B cell (primary cell): Measurements from ENCODE around the gene MSTO1. TPM values are rescaled to one million over a fixed set of nuclear protein-coding genes. Genes with fewer than 3 reads are reported as not detected.

ENCODE experiments used
- ATAC-seq: fragments of 200-7000 bp; cut with Tn5 transposase; one replicate; pipeline ENCODE4 v1.10.0; 2021; ENCODE audit warnings: low read depth, mild to moderate bottlenecking, moderate number of reproducible peaks, moderate library complexity
- CTCF ChIA-PET: fragments of 350-600 bp; sonication (Branson Sonifier 250); formaldehyde crosslinking; loops from one replicate; lab custom pipeline; 2021; ENCODE audit warnings: antibody characterized with exemption, inconsistent platforms; lab: Charles Lee
- POLR2A ChIA-PET: fragments of 350-600 bp; sonication (Branson Sonifier 250); formaldehyde crosslinking; loops from one replicate; lab custom pipeline; 2021; ENCODE audit warnings: antibody characterized with exemption; lab: Charles Lee
- DNase-seq: peaks from one replicate; pipeline ENCODE4 v3.0.0; 2013
- H2AFZ ChIP-seq: 2 replicates; pipeline ENCODE4 v1.6.1; 2012; ENCODE audit warnings: mild to moderate bottlenecking, low read depth, low read length; ENCODE audit not compliant: insufficient read depth, poor library complexity, severe bottlenecking
- H3K27ac ChIP-seq, 2 donors: 1 replicate in 1 of 2; 2 replicates in 1 of 2; pipeline ENCODE4 v1.5.1; 2012 to 2013; ENCODE audit warnings: low read length in 2 of 2, mild to moderate bottlenecking in 2 of 2, moderate library complexity in 1 of 2
- H3K27me3 ChIP-seq, 4 experiments: fragments of 200-600 bp in 1 of 4; sonication (generic) in 1 of 4; replicated peaks in 1 of 4; 1 replicate in 2 of 4; 2 replicates in 2 of 4; pipeline versions ENCODE4 v1.6.1 to v1.7.0; 2013 to 2016; ENCODE audit warnings: low read length in 3 of 4, mild to moderate bottlenecking in 2 of 4, mixed read lengths in 1 of 4, moderate library complexity in 1 of 4; ENCODE audit not compliant: insufficient read depth in 4 of 4, control insufficient read depth in 3 of 4; ENCODE audit errors: control extremely low read depth in 1 of 4
- H3K36me3 ChIP-seq, 2 experiments: replicated peaks in 1 of 2; 1 replicate in 1 of 2; 2 replicates in 1 of 2; pipeline versions ENCODE4 v1.6.1 to v1.7.1; 2013; ENCODE audit warnings: low read length in 1 of 2; ENCODE audit not compliant: insufficient read depth in 2 of 2, control insufficient read depth in 1 of 2; ENCODE audit errors: control extremely low read depth in 1 of 2, extremely low read depth in 1 of 2
- H3K4me1 ChIP-seq, 2 donors: fragments of 200-600 bp in 1 of 2; sonication (generic) in 1 of 2; 1 replicate in 1 of 2; 2 replicates in 1 of 2; pipeline versions ENCODE4 v1.5.1 to v1.6.1; 2013 to 2017; ENCODE audit warnings: low read length in 2 of 2; ENCODE audit not compliant: control insufficient read depth in 2 of 2, insufficient read depth in 2 of 2
- H3K4me2 ChIP-seq: replicated peaks from 2 replicates; pipeline ENCODE3; 2012; ENCODE audit warnings: mild to moderate bottlenecking, low read depth, low read length; ENCODE audit not compliant: poor library complexity, severe bottlenecking
- H3K4me3 ChIP-seq, 5 experiments: fragments of 200-600 bp in 1 of 5; sonication (generic) in 1 of 5; 1 replicate in 3 of 5; 2 replicates in 2 of 5; pipeline versions ENCODE4 v1.5.1 to v1.7.0; 2011 to 2016; ENCODE audit warnings: low read length in 4 of 5, mild to moderate bottlenecking in 4 of 5, low read depth in 2 of 5, control low read depth in 1 of 5, moderate library complexity in 1 of 5; ENCODE audit not compliant: insufficient read depth in 1 of 5; ENCODE audit errors: control extremely low read depth in 1 of 5, extremely low read depth in 1 of 5
- H3K79me2 ChIP-seq: fragments of 200-600 bp; sonication (generic); one replicate; pipeline ENCODE4 v1.6.0; 2016; ENCODE audit warnings: low read length; ENCODE audit not compliant: control insufficient read depth, insufficient read depth
- H3K9ac ChIP-seq: fragments of 200-600 bp; sonication (generic); 2 replicates; pipeline ENCODE4 v1.6.1; 2017; ENCODE audit warnings: mild to moderate bottlenecking, low read length, moderate library complexity
- H3K9me3 ChIP-seq, 3 donors: one replicate each; pipeline versions ENCODE4 v1.6.1 to v1.7.1; 2013; ENCODE audit warnings: low read length in 2 of 3; ENCODE audit not compliant: control insufficient read depth in 2 of 3, insufficient read depth in 1 of 3; ENCODE audit errors: control extremely low read depth in 1 of 3
- H4K20me1 ChIP-seq: 2 replicates; pipeline ENCODE4 v1.6.0; 2012; ENCODE audit warnings: mild to moderate bottlenecking, low read length; ENCODE audit not compliant: insufficient read depth, control insufficient read depth, poor library complexity, severe bottlenecking
- H3K27ac Mint-ChIP-seq: one replicate; pipeline ENCODE4 v1.8.0; 2021; ENCODE audit warnings: mixed read lengths
- H3K27me3 Mint-ChIP-seq: one replicate; pipeline ENCODE4 v1.8.0; 2021; ENCODE audit warnings: mixed read lengths
- H3K4me1 Mint-ChIP-seq: one replicate; pipeline ENCODE4 v1.8.0; 2021; ENCODE audit warnings: mixed read lengths
- H3K4me3 Mint-ChIP-seq: one replicate; pipeline ENCODE4 v1.8.0; 2021; ENCODE audit warnings: mixed read lengths
- H3K9me3 Mint-ChIP-seq: one replicate; pipeline ENCODE4 v1.8.0; 2022; ENCODE audit warnings: mixed read lengths; ENCODE audit not compliant: insufficient read depth
- EZH2 ChIP-seq: IDR thresholded peaks from 2 replicates; pipeline ENCODE4 v1.6.1; 2012; ENCODE audit warnings: borderline replicate concordance, low read depth, mild to moderate bottlenecking, moderate library complexity, low read length; ENCODE audit not compliant: insufficient read depth, poor library complexity, severe bottlenecking
- WGBS: methylation state at CpG from one replicate; pipeline ENCODE4 v1.1.5; 2013; ENCODE audit warnings: missing lambda C conversion rate; ENCODE audit not compliant: insufficient coverage; 5-methylcytosine and 5-hydroxymethylcytosine counted together
- intact Hi-C: fragments of 100-400 bp; cut with micrococcal nuclease; formaldehyde crosslinking; loops from one replicate; pipeline ENCODE4 v1.10.0; 2022
- polyA plus RNA-seq: library from polyadenylated mRNA; depleted of rRNA; stranded (reverse); fragments of >200 nt; gene quantifications from 2 replicates; pipeline ENCODE4 v1.2.3, GENCODE V29; 2012
- total RNA-seq, 2 donors: library from RNA; stranded (reverse); fragments of 120-200 nt in 1 of 2; gene quantifications; 1 replicate in 1 of 2; 2 replicates in 1 of 2; pipeline versions ENCODE4 v1.2.3 to v1.2.4, GENCODE V29; 2013 to 2022
- TF ChIP-seq, protein P1 (sequence below): fragments of 200-600 bp; IDR thresholded peaks from one replicate; pipeline ENCODE4 v1.8.0; 2022; ENCODE audit warnings: antibody characterized with exemption, mild to moderate bottlenecking

Gene MSTO1
- total and polyA plus RNA-seq, 2 donors (not counting 1 experiment from before 2014, with no cell fraction given), result 79.3 to 113 TPM

DNA sequence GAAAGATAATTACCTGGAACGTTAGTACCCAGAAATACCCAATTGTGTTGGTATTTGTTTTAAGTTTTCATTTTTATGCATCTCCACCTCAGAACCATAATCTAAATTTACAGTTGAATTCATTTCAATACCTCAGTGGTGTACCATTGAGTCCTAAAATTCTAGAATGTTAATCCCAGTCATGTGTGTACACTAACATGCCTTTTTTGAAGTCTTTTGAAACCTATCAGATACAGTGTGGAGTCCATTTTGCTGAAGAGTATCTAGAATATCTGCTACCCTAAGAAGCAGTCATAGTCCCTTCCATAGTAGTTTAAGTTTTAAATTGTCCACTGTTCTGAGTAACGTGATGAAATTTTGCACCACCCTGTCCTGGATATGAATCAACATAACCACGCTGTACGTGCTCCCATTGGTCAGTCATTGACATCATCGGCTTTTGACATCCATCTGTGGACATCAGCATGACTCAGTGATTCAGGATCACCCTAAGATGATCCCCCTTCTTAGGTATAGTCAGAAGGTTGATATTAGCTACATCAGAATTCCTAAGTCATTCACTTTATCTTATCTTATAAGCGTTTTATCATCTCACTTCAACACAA lies 39.9 kb upstream of the MSTO1 start:
- TF ChIP-seq, protein P1, sequence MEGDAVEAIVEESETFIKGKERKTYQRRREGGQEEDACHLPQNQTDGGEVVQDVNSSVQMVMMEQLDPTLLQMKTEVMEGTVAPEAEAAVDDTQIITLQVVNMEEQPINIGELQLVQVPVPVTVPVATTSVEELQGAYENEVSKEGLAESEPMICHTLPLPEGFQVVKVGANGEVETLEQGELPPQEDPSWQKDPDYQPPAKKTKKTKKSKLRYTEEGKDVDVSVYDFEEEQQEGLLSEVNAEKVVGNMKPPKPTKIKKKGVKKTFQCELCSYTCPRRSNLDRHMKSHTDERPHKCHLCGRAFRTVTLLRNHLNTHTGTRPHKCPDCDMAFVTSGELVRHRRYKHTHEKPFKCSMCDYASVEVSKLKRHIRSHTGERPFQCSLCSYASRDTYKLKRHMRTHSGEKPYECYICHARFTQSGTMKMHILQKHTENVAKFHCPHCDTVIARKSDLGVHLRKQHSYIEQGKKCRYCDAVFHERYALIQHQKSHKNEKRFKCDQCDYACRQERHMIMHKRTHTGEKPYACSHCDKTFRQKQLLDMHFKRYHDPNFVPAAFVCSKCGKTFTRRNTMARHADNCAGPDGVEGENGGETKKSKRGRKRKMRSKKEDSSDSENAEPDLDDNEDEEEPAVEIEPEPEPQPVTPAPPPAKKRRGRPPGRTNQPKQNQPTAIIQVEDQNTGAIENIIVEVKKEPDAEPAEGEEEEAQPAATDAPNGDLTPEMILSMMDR, result no peak
- no peak for TF ChIP-seq EZH2
- intact Hi-C loops, result no loop called here
- H3K9me3 Mint-ChIP-seq, result no peaks in the 10 kb centered on the region
- H3K9me3 ChIP-seq, result no peaks in the 10 kb centered on the region
- ATAC-seq (no peak), DNase-seq (no peak)
- peaks cover 4% of the 10 kb centered on the region for H4K20me1 ChIP-seq
- 92% methylated on average over 4 of the region's 6 CpGs for WGBS
- peaks cover 90% of the 10 kb centered on the region for H3K79me2 ChIP-seq
- no peaks in the 10 kb centered on the region for H3K27me3 ChIP-seq
- peak overlapping the region; percentile 22 for H3K27ac Mint-ChIP-seq
- H3K27ac ChIP-seq, result no peak overlapping the region
- ChIA-PET POLR2A (no interaction called here), CTCF (interaction anchor here (1.6 kb wide), 1 partner anchor 319 kb away, joined by 9 read pairs; no protein-coding TSS in a partner anchor)
- no peak overlapping the region for H2AFZ ChIP-seq
- peaks cover 4 to 9% of the 10 kb centered on the region in 2 experiments for H3K36me3 ChIP-seq
- peaks cover 13% of the 10 kb centered on the region for H3K4me1 Mint-ChIP-seq
- H3K4me3 Mint-ChIP-seq, result no peak overlapping the region
- no peaks in the 10 kb centered on the region for H3K27me3 Mint-ChIP-seq
- H3K4me3 ChIP-seq, result no peak overlapping the region
- H3K9ac ChIP-seq, result no peak overlapping the region
- H3K4me1 ChIP-seq, result no peaks in the 10 kb centered on the region
- H3K4me2 ChIP-seq, result no peak overlapping the region

DNA sequence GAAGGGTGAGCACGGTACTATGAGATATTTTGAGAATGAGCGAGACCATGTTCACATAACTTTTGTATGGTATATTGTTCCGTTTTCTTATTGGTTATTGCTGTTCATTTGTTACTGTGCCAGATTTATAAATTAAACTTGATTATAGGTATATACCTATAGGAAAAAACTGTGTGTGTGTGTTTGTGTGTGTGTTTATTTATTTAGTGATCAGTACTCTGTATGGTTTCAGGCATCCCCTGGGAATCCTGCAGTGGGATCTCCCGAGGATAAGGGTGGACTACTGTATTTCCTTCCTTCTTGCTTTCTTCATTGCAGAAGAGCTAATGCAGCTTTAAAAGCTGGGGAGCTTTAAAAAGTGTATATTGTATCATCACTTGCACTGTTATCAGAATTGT lies 39.4 kb upstream of the MSTO1 start:
- H3K4me3 Mint-ChIP-seq, result no peak overlapping the region
- H3K27me3 ChIP-seq, result no peaks in the 10 kb centered on the region
- peaks cover 4% of the 10 kb centered on the region for H4K20me1 ChIP-seq
- ATAC-seq (no peak), DNase-seq (no peak)
- no peak overlapping the region for H3K4me3 ChIP-seq
- H3K27ac Mint-ChIP-seq, result no peak overlapping the region
- H2AFZ ChIP-seq, result no peak overlapping the region
- ChIA-PET POLR2A (no interaction called here), CTCF (interaction anchor here (1.3 to 1.6 kb wide), 2 partner anchors 42 to 319 kb away, joined by 3 to 9 read pairs; no protein-coding TSS in a partner anchor)
- H3K9me3 Mint-ChIP-seq, result no peaks in the 10 kb centered on the region
- H3K27me3 Mint-ChIP-seq, result no peaks in the 10 kb centered on the region
- H3K9me3 ChIP-seq, result no peaks in the 10 kb centered on the region
- H3K9ac ChIP-seq, result no peak overlapping the region
- peaks cover 12% of the 10 kb centered on the region for H3K4me1 Mint-ChIP-seq
- no peak for TF ChIP-seq EZH2
- TF ChIP-seq, protein P1, result no peak
- no CpG with 5 or more reads among the region's 4 CpGs for WGBS
- no peak overlapping the region for H3K4me2 ChIP-seq
- no peak overlapping the region for H3K27ac ChIP-seq
- H3K79me2 ChIP-seq, result peaks cover 85% of the 10 kb centered on the region
- no peaks in the 10 kb centered on the region for H3K4me1 ChIP-seq
- intact Hi-C loops, result no loop called here
- H3K36me3 ChIP-seq, result peaks cover 4 to 9% of the 10 kb centered on the region in 2 experiments
